Measurements from ENCODE around the gene SMIM24.
A peak's percentile ranks its signal among the peaks of the same experiment; 100 is the strongest.

DNA sequence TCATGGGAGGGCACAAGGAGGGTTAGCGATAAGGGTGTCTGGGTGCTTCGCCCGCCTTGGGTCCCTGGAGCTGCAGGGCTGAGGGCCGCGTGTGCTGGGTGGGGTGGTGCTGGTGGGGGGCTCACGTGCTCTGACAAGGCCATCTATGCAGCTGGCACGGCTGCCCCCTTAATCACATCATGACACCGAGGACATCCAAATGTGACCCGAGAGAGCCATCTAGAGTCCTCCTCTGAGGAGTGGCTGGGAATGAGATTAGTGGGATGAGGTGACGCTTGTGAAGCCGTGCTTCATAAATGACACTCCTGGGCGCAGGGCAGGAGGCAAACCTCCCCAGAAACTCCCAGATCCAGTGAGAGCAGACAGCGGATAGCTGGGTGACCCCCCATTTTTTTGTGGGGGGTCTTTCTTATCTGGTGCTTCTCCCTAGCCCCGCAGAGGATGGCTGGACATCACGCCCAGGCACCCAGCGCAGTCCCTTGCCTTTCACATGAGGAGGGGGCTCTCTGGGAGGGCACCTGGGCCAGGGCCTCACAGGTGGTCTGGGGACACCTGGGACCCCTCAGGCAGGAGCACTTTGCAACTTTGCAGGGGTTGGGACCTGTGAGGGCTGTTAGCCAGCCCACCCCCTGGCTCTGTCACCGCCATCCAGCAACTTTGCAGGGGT lies 32.4 kb upstream of the SMIM24 start:
- TF ChIP-seq, protein P1, sequence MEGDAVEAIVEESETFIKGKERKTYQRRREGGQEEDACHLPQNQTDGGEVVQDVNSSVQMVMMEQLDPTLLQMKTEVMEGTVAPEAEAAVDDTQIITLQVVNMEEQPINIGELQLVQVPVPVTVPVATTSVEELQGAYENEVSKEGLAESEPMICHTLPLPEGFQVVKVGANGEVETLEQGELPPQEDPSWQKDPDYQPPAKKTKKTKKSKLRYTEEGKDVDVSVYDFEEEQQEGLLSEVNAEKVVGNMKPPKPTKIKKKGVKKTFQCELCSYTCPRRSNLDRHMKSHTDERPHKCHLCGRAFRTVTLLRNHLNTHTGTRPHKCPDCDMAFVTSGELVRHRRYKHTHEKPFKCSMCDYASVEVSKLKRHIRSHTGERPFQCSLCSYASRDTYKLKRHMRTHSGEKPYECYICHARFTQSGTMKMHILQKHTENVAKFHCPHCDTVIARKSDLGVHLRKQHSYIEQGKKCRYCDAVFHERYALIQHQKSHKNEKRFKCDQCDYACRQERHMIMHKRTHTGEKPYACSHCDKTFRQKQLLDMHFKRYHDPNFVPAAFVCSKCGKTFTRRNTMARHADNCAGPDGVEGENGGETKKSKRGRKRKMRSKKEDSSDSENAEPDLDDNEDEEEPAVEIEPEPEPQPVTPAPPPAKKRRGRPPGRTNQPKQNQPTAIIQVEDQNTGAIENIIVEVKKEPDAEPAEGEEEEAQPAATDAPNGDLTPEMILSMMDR (IDR thresholded peaks at IDR 0.05) = peak in 1 of 4 donors; percentile 4
- TF ChIP-seq POLR2A (IDR thresholded peaks at IDR 0.05) = no peak

Measured in right lobe of liver (tissue), 4 donors.